ENCODE results near the gene C2CD4C.
"Not testable (repeated sequence)": the region's sequence is repeated elsewhere in the genome, so short reads cannot be mapped to it uniquely, and the experiment has no call there.

The C2CD4C gene

DNA sequence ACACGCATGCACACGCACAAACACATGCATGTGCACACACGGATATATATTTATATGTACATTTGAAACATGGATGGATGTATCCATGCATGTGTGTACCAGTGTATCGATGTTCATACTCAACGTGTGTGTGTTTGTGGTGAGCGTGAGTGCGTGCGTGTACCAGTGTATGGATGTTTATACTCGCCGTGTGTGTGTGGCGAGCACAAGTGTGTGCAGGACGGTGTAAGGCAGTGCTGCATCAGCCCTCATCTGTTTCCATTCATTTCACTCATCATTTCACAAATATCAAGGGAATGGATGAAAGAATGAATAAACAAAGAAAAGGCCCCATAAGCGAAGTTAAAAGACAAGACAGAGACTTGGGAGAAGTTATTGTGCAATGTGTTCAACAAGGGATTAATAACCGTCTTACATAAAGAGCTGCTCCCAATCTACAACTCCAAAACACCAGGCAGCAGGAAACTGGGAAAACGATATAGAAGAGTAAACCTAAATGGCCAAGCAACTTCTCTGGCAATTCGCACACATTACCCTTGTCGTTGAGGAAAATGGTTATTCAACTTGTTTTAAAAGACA is 42.7 kb downstream of the C2CD4C start:
- DNase-seq (ENCODE audit: low read depth, low spot score), result no peak

DNA sequence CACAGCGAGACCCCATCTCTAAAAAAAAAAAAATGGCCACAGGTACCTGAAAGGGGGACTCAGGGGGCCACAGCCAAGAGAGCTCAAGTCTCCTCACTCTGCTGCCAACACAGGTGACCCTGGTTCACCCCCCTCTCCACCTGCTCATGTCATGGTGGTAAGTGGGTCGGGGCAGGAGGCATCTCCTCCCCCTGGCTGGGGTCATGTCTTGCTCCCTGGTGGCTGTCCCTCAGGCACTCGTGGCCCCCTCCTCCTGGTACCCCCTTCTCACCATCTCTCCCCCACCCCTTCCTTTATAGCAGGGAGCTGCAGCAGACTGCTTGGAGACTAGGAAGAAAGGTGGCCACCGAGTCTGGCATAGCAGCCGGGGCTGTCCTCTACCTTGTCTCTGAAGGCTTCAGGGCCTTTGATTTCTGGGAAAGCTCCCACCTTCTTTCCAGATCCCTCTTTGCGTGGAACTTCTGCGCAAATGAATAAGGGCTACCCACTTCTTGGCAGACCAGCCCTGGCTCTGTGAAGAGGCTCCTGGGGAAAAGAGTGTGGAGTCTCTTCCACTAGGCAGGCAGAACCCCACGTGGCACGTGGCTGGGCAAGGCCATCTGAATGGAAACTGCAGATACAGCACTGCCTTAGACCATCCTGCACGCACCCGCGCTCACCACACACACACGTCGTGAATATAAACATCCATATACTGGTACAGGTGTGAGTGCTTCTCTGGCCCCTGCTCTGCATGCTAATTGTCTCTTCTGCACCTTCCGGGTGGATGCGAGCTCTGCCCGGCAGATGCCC is 44.3 kb downstream of the C2CD4C start:
- DNase-seq (ENCODE audit: low read depth, low spot score), result no peak

DNA sequence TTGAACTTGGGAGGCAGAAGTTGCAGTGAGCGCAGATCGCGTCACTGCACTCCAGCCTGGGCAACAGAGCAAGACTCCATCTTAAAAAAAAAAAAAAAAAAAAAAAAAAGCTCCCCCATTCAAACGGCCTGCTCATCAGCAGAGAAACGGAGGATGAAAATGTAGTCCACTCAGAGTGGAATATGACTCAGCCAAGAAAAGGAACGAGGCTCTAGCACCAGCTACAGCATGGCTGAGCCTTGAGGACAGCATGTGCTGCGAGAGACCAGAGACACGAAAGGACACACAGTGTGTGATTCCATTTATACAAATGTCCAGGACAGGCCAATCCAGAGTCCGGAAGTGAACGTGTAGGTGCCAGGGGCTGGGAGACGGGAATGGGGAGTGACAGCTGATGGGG is 46.3 kb downstream of the C2CD4C start:
- DNase-seq (ENCODE audit: low read depth, low spot score), result no peak

DNA sequence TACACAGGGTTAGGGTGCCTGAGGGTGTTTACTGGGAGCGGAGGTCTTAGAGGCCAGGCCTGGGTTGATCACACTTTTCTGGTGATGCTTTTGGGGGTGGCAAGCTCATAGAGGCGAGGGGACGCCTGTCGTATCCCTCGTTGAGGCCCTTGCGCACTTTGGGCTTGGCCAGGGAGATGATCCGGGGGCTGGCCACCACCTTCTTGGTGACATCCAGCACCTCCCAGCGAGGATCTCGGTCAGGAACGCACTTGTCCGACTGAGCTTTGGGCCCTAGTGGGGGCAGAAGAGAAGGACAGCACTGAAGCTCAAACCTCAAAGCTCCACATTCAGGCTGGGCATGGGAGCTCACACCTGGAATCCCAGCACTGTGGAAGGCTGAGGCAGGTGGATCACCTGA is 46.8 kb downstream of the C2CD4C start:
- DNase-seq (ENCODE audit: low read depth, low spot score), result no peak

DNA sequence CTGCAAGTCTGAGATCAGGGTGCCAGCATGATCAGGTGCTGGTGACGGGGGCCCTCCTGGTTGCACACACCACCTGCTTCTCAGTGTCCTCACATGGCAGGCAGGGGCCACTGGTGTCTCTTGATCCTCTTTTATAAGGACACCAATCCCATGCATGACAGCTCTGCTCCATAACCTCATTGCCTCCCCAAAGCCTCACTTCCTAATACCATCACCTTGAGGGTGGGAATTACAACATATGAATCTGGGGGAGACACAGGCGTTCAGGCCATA is 49.4 kb downstream of the C2CD4C start:
- DNase-seq (ENCODE audit: low read depth, low spot score), result no peak

DNA sequence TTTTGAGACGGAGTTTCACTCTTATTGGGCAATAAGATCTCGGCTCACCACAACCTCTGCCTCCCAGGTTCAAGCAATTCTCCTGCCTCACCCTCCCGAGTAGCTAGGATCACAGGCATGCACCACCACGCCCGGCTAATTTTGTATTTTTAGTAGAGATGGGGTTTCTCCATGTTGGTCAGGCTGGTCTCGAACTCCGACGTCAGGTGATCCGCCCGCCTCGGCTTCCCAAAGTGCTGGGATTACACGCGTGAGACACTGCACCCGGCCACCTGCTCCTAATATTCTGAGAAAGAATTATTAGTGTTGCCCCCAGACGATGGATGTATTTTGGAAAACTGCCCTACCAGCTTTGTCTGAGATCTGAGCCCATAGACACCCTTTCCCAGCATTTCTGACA is 53.4 kb downstream of the C2CD4C start:
- DNase-seq (ENCODE audit: low read depth, low spot score), result not testable (repeated sequence)
